ENCODE measurements around the gene RAB19. TPM values are rescaled to one million over a fixed set of nuclear protein-coding genes. Genes with fewer than 3 reads are reported as not detected.
A peak's percentile ranks its signal among the peaks of the same experiment; 100 is the strongest.

The RAB19 gene
- total RNA-seq, 1 donor from 2014 or later, result 0.52 TPM

DNA sequence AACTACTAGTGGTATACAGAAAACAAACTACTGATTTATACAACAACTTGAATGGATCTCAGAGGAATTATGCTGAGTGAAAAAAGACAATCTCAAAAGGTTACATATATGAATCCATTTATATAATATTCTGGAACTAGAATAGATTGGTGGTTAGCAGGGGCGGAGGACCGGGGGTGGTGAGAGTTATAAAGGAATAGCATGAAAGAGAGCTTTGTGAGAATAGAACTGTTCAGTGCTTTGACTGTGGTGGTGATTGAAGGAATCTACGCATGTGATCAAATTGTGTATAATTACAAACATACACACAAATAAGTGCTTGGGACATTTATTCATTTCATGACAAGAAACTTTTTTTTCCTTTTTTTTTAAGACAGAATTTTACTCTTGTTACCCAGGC, 19.6 kb downstream of the RAB19 start:
- no peaks in the 10 kb centered on the region for H3K4me1 ChIP-seq (ENCODE audit: control insufficient read depth in 3 of 3, insufficient read depth in 3 of 3, low read length in 3 of 3)
- no peak overlapping the region for H3K27ac ChIP-seq (ENCODE audit: low read depth, low read length)
- H3K9ac ChIP-seq (ENCODE audit: low read depth in 1 of 3, low read length in 3 of 3), result no peak overlapping the region
- no peaks in the 10 kb centered on the region for H3K36me3 ChIP-seq (ENCODE audit: control insufficient read depth in 3 of 3, insufficient read depth in 3 of 3, low read length in 3 of 3)
- no peak overlapping the region for H3K4me3 ChIP-seq (ENCODE audit: low read length in 3 of 3)
- H3K9me3 ChIP-seq (ENCODE audit: control insufficient read depth in 3 of 3, low read length in 3 of 3), result no peaks in the 10 kb centered on the region
- H3K27me3 ChIP-seq (ENCODE audit: control insufficient read depth in 3 of 3, insufficient read depth in 3 of 3, low read length in 3 of 3), result no peaks in the 10 kb centered on the region

GRCh38 chr7:140425718-140426117, 21.9 kb downstream of the RAB19 start:
- Histone ChIP-seq H3K27ac (ENCODE audit: low read depth, low read length) (no peak overlapping the region), H3K9ac (ENCODE audit: low read depth in 1 of 3, low read length in 3 of 3) (no peak overlapping the region), H3K27me3 (ENCODE audit: control insufficient read depth in 3 of 3, insufficient read depth in 3 of 3, low read length in 3 of 3) (peaks cover 0 to 4% (median 0%) of the 10 kb centered on the region in 3 donors), H3K4me1 (ENCODE audit: control insufficient read depth in 3 of 3, insufficient read depth in 3 of 3, low read length in 3 of 3) (no peaks in the 10 kb centered on the region), H3K36me3 (ENCODE audit: control insufficient read depth in 3 of 3, insufficient read depth in 3 of 3, low read length in 3 of 3) (no peaks in the 10 kb centered on the region), H3K4me3 (ENCODE audit: low read length in 3 of 3) (no peak overlapping the region), H3K9me3 (ENCODE audit: control insufficient read depth in 3 of 3, low read length in 3 of 3) (no peaks in the 10 kb centered on the region)

GRCh38 chr7:140426130-140426529, 22.3 kb downstream of the RAB19 start:
- Histone ChIP-seq H3K9me3 (ENCODE audit: control insufficient read depth in 3 of 3, low read length in 3 of 3) (no peaks in the 10 kb centered on the region), H3K27ac (ENCODE audit: low read depth, low read length) (no peak overlapping the region), H3K4me1 (ENCODE audit: control insufficient read depth in 3 of 3, insufficient read depth in 3 of 3, low read length in 3 of 3) (no peaks in the 10 kb centered on the region), H3K9ac (ENCODE audit: low read depth in 1 of 3, low read length in 3 of 3) (no peak overlapping the region), H3K36me3 (ENCODE audit: control insufficient read depth in 3 of 3, insufficient read depth in 3 of 3, low read length in 3 of 3) (no peaks in the 10 kb centered on the region), H3K4me3 (ENCODE audit: low read length in 3 of 3) (no peak overlapping the region), H3K27me3 (ENCODE audit: control insufficient read depth in 3 of 3, insufficient read depth in 3 of 3, low read length in 3 of 3) (peaks cover 0 to 4% (median 0%) of the 10 kb centered on the region in 3 donors)

DNA sequence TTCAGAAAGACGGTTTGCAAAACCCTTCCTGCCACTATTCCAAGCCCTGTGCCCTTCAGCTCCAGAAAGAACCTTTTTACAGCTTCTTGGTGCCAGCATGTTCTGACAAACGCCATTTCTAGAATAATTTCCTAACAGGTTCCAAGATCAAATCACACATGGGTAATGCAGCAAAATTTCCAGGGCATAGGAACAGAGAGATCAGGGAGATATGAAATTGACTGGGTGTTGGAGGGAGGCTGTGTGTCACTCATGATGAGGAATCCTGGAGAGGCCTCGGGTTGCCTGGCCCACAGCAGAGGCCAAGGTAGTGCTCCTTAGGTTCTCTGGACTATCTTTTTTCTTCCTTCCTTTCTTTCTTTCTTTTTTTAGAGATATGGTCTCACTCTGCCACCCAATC, 29.5 kb downstream of the RAB19 start:
- H3K4me1 ChIP-seq (ENCODE audit: control insufficient read depth in 3 of 3, insufficient read depth in 3 of 3, low read length in 3 of 3), result no peaks in the 10 kb centered on the region
- H3K4me3 ChIP-seq (ENCODE audit: low read length in 3 of 3), result no peak overlapping the region
- H3K9me3 ChIP-seq (ENCODE audit: control insufficient read depth in 3 of 3, low read length in 3 of 3), result no peaks in the 10 kb centered on the region
- H3K27me3 ChIP-seq (ENCODE audit: control insufficient read depth in 3 of 3, insufficient read depth in 3 of 3, low read length in 3 of 3), result peaks cover 0 to 13% (median 0%) of the 10 kb centered on the region in 3 donors
- no peak overlapping the region for H3K27ac ChIP-seq (ENCODE audit: low read depth, low read length)
- H3K36me3 ChIP-seq (ENCODE audit: control insufficient read depth in 3 of 3, insufficient read depth in 3 of 3, low read length in 3 of 3), result no peaks in the 10 kb centered on the region
- no peak overlapping the region for H3K9ac ChIP-seq (ENCODE audit: low read depth in 1 of 3, low read length in 3 of 3)

DNA sequence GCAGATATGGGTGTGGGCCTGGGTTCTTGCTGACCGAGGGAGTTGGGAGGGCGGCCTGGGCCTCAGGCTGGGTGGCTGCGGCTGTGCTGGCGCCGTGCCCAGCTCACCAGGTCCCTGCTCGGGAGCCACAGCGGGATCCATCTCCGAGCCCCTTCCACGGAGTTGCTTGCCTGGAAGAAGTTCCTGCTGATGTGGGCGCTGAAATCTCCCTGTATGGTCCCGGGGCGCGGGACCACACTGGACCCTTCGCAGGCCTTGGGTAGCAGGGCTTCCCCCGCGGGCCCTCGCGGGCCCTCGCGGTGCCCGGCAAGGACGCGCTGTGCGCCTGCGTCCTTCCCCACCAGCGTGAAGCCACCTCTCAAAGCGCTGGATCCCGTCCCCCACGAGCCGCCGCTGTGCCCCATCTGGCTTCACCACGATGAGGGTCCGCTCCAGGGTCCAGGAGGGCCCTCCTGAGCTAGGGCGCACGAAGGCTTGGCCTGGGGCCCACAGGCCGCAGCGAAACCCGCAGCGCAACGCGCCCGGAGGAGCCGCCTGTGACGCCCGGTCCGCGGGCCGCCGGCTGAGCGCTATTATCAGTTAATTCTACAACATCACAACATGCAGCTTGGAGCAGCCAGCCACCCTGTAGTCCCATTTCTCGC, 31.5 kb downstream of the RAB19 start:
- no peak overlapping the region for H3K27ac ChIP-seq (ENCODE audit: low read depth, low read length)
- no peak overlapping the region for H3K4me3 ChIP-seq (ENCODE audit: low read length in 3 of 3)

GRCh38 chr7:140439359-140439758, 35.5 kb downstream of the RAB19 start:
- Histone ChIP-seq H3K27ac (ENCODE audit: low read depth, low read length) (no peak overlapping the region), H3K36me3 (ENCODE audit: control insufficient read depth in 3 of 3, insufficient read depth in 3 of 3, low read length in 3 of 3) (no peaks in the 10 kb centered on the region), H3K9me3 (ENCODE audit: control insufficient read depth in 3 of 3, low read length in 3 of 3) (no peaks in the 10 kb centered on the region), H3K4me3 (ENCODE audit: low read length in 3 of 3) (no peak overlapping the region), H3K27me3 (ENCODE audit: control insufficient read depth in 3 of 3, insufficient read depth in 3 of 3, low read length in 3 of 3) (peaks cover 0 to 9% (median 0%) of the 10 kb centered on the region in 3 donors), H3K9ac (ENCODE audit: low read depth in 1 of 3, low read length in 3 of 3) (no peak overlapping the region), H3K4me1 (ENCODE audit: control insufficient read depth in 3 of 3, insufficient read depth in 3 of 3, low read length in 3 of 3) (no peaks in the 10 kb centered on the region)

More for the DNA sequence above, 31.5 kb downstream of the RAB19 start:
- Histone ChIP-seq H3K4me1 (ENCODE audit: control insufficient read depth in 3 of 3, insufficient read depth in 3 of 3, low read length in 3 of 3) (no peaks in the 10 kb centered on the region), H3K9me3 (ENCODE audit: control insufficient read depth in 3 of 3, low read length in 3 of 3) (no peaks in the 10 kb centered on the region), H3K27me3 (ENCODE audit: control insufficient read depth in 3 of 3, insufficient read depth in 3 of 3, low read length in 3 of 3) (peaks cover 0 to 9% (median 0%) of the 10 kb centered on the region in 3 donors), H3K36me3 (ENCODE audit: control insufficient read depth in 3 of 3, insufficient read depth in 3 of 3, low read length in 3 of 3) (no peaks in the 10 kb centered on the region), H3K9ac (ENCODE audit: low read depth in 1 of 3, low read length in 3 of 3) (peak overlapping the region in 1 of 3 donors; percentile 25)

DNA sequence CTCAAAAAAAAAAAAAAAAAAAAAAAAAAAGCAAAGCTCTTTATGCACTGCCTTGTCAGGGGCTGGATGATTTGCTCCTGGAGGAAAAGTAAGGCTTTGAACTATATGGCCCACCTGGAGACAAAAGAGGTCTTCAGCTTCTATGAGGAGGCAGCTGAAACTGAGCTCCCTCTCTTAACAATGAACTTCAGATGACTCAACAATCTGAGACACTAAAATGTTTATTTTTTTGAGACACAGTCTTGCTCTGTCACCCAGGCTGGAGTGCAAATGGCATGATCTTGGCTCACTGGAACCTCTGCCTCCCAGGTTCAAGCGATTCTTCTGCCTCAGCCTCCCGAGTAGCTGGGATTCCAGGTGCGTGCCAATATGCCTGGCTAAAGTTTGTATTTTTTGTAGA, 36.7 kb downstream of the RAB19 start:
- Histone ChIP-seq H3K4me1 (ENCODE audit: control insufficient read depth in 3 of 3, insufficient read depth in 3 of 3, low read length in 3 of 3) (no peaks in the 10 kb centered on the region), H3K4me3 (ENCODE audit: low read length in 3 of 3) (no peak overlapping the region), H3K27ac (ENCODE audit: low read depth, low read length) (no peak overlapping the region), H3K9ac (ENCODE audit: low read depth in 1 of 3, low read length in 3 of 3) (no peak overlapping the region), H3K36me3 (ENCODE audit: control insufficient read depth in 3 of 3, insufficient read depth in 3 of 3, low read length in 3 of 3) (no peaks in the 10 kb centered on the region), H3K27me3 (ENCODE audit: control insufficient read depth in 3 of 3, insufficient read depth in 3 of 3, low read length in 3 of 3) (peaks cover 0 to 4% (median 0%) of the 10 kb centered on the region in 3 donors), H3K9me3 (ENCODE audit: control insufficient read depth in 3 of 3, low read length in 3 of 3) (no peaks in the 10 kb centered on the region)

- no peaks in the 10 kb centered on the region for H3K27me3 ChIP-seq (ENCODE audit: control insufficient read depth in 3 of 3, insufficient read depth in 3 of 3, low read length in 3 of 3)
- no peak overlapping the region for H3K4me3 ChIP-seq (ENCODE audit: low read length in 3 of 3)
- H3K9me3 ChIP-seq (ENCODE audit: control insufficient read depth in 3 of 3, low read length in 3 of 3), result no peaks in the 10 kb centered on the region
- H3K36me3 ChIP-seq (ENCODE audit: control insufficient read depth in 3 of 3, insufficient read depth in 3 of 3, low read length in 3 of 3), result no peaks in the 10 kb centered on the region
- H3K27ac ChIP-seq (ENCODE audit: low read depth, low read length), result no peak overlapping the region
- no peak overlapping the region for H3K9ac ChIP-seq (ENCODE audit: low read depth in 1 of 3, low read length in 3 of 3)
- no peaks in the 10 kb centered on the region for H3K4me1 ChIP-seq (ENCODE audit: control insufficient read depth in 3 of 3, insufficient read depth in 3 of 3, low read length in 3 of 3)
Observed at GRCh38 chr7:140441519-140441918, 37.7 kb downstream of the RAB19 start.

DNA sequence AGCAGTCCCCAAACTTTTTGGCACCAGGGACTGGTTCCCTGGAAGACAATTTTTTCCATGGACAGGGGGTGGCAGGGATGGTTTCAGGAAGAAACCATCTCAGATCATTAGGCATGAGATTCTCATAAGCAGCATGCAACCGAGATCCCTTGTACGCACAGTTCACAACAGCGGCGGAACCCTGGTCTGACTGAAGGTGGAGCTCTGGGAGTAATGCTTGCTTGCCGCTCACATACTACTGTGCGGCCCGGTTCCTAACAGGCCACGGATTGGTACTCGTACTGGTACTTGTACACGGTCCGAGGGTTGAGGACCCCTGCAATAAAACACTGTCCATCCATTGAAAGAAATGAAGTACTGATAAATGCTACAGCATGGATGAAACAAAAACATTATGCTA, 42.6 kb downstream of the RAB19 start:
- Histone ChIP-seq H3K9me3 (ENCODE audit: control insufficient read depth in 3 of 3, low read length in 3 of 3) (no peaks in the 10 kb centered on the region), H3K9ac (ENCODE audit: low read depth in 1 of 3, low read length in 3 of 3) (no peak overlapping the region), H3K27me3 (ENCODE audit: control insufficient read depth in 3 of 3, insufficient read depth in 3 of 3, low read length in 3 of 3) (no peaks in the 10 kb centered on the region), H3K4me3 (ENCODE audit: low read length in 3 of 3) (no peak overlapping the region), H3K4me1 (ENCODE audit: control insufficient read depth in 3 of 3, insufficient read depth in 3 of 3, low read length in 3 of 3) (no peaks in the 10 kb centered on the region), H3K27ac (ENCODE audit: low read depth, low read length) (no peak overlapping the region), H3K36me3 (ENCODE audit: control insufficient read depth in 3 of 3, insufficient read depth in 3 of 3, low read length in 3 of 3) (peaks cover 0 to 4% (median 2%) of the 10 kb centered on the region in 3 donors)

GRCh38 chr7:140447841-140448240, 44.0 kb downstream of the RAB19 start:
- H3K27me3 ChIP-seq (ENCODE audit: control insufficient read depth in 3 of 3, insufficient read depth in 3 of 3, low read length in 3 of 3), result no peaks in the 10 kb centered on the region
- H3K27ac ChIP-seq (ENCODE audit: low read depth, low read length), result no peak overlapping the region
- H3K9me3 ChIP-seq (ENCODE audit: control insufficient read depth in 3 of 3, low read length in 3 of 3), result no peaks in the 10 kb centered on the region
- no peak overlapping the region for H3K4me3 ChIP-seq (ENCODE audit: low read length in 3 of 3)
- no peak overlapping the region for H3K9ac ChIP-seq (ENCODE audit: low read depth in 1 of 3, low read length in 3 of 3)
- peaks cover 2 to 4% (median 4%) of the 10 kb centered on the region in 3 donors for H3K36me3 ChIP-seq (ENCODE audit: control insufficient read depth in 3 of 3, insufficient read depth in 3 of 3, low read length in 3 of 3)
- no peaks in the 10 kb centered on the region for H3K4me1 ChIP-seq (ENCODE audit: control insufficient read depth in 3 of 3, insufficient read depth in 3 of 3, low read length in 3 of 3)

All from skeletal muscle tissue (tissue), 4 donors.